Posterior cingulate gyrus (tissue), 11 donors: ENCODE measurements around the gene MAPK1IP1L.

Experiments used
- DNase-seq, 10 donors: peaks; one replicate each; pipeline versions ENCODE4 v3.0.0 to v3.0.0-alpha.2; 2020 to 2021; ENCODE audit warnings: mixed read lengths in 3 of 10
- intact Hi-C: fragments of 100-400 bp; cut with DNase I; formaldehyde crosslinking; loops from one replicate; pipeline ENCODE4 v1.15.1; 2023

The MAPK1IP1L gene

DNA sequence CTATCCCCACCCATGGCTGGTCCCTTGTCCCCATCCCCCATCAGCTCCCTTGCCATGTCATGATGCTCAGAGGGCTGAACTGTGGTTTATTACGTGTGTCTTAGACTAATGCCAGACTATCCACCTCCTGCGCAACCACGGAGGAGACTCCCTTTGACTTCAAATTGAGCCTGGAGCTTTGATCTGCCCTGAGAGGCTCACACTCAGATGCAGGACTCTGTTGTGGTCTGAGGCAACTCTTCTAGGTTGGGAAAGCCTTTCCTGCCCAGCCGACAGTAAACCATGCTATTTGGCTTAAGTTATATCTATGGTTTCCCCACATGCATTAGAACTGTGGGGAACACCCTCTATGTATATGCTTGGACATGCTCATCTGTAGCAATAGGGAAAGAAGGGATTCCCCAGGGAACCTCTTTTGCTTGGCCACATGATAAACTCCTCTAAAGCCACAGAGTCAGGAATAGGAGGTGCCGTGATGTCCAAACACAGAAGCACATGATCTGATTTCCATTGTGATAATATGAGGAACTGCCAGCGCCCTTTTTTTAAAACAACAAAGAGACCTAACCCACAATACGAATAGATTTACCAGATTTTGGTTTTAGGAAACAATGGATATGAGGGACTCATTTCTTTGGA is 66.5 kb downstream of the MAPK1IP1L start:
- DNase-seq: no peak
- intact Hi-C loops: no loop called here

DNA sequence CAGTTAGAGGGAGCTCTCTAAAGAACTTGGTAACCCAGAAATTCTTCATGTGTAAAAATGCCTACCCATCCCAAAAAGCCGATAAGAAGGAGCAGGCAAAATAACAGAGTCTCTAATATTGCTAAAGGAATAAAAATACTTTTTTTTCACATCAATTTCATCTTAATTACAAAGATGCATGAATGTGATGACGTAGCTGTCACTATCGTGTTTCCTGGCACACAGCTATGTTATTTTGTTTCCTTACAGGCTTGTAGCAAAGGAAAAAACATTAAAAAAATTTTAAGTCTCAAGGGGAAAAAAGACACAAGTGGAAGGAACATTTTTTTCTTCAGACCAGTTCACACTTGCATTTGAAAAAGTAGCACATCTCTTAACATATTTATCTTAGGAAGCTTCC is 67.3 kb downstream of the MAPK1IP1L start:
- no peak for DNase-seq
- intact Hi-C loops: no loop called here
